K562 (cell line): ENCODE measurements around the gene MAPKAPK2. TPM values are rescaled to one million over a fixed set of nuclear protein-coding genes. Genes with fewer than 3 reads are reported as not detected.

Source experiments
- ATAC-seq: fragments of 200-7000 bp; cut with Tn5 transposase; 3 replicates; pipeline ENCODE4 v1.9.1; 2020; ENCODE audit warnings: moderate library complexity
- BruUV-seq: library from RNA; stranded (reverse); fragments of 400-500 nt; replicated peaks from 2 replicates; lab custom pipeline; 2021; lab: Mats Ljungman, UMichigan
- CTCF ChIA-PET: fragments of 300-600 bp; formaldehyde crosslinking; extraction: SDS; loops from one replicate; lab custom pipeline; 2021; ENCODE audit warnings: low intra/inter-chr PET ratio; lab: Yijun Ruan, JAX
- POLR2A ChIA-PET: fragments of 300-600, 350-650 bp; sonication (Branson Sonifier 250); formaldehyde crosslinking; extraction: SDS; loops from one replicate; lab custom pipeline; 2021; ENCODE audit warnings: antibody characterized with exemption, inconsistent platforms; lab: Yijun Ruan, JAX
- DNase-seq, 4 experiments: peaks; one replicate each; pipeline versions ENCODE4 v3.0.0 to v3.0.0-alpha.2; 2011 to 2018; ENCODE audit warnings: low spot score in 3 of 4, mixed read lengths in 3 of 4; ENCODE audit errors: extremely low read depth in 1 of 4
- FAIRE-seq: peaks from 2 replicates; lab custom pipeline; 2011; peaks lifted over from hg19 to GRCh38; lab: Jason Lieb, UNC
- H2AFZ ChIP-seq: 2 replicates; pipeline ENCODE4 v1.6.0; 2011; ENCODE audit warnings: low read depth, low read length, control low read depth, inconsistent platforms
- H3K27ac ChIP-seq: fragments of 200-600 bp; 3 replicates; pipeline ENCODE4 v1.8.0; 2011; ENCODE audit warnings: low read depth, mild to moderate bottlenecking, control low read depth, inconsistent platforms, low read length, moderate library complexity, mixed read lengths; ENCODE audit errors: extremely low read depth
- H3K27me3 ChIP-seq, 2 experiments: fragments of 300-600 bp in 1 of 2; 2 replicates in 1 of 2; 3 replicates in 1 of 2; pipeline versions ENCODE4 v1.6.0 to v1.8.0; 2011; ENCODE audit warnings: inconsistent platforms in 2 of 2, low read length in 2 of 2, mild to moderate bottlenecking in 1 of 2, mixed read lengths in 1 of 2, moderate library complexity in 1 of 2; ENCODE audit not compliant: control insufficient read depth in 2 of 2, insufficient read depth in 2 of 2
- H3K36me3 ChIP-seq: fragments of 300-600 bp; 3 replicates; pipeline ENCODE4 v1.8.0; 2011; ENCODE audit warnings: mild to moderate bottlenecking, low read length, inconsistent platforms; ENCODE audit not compliant: control insufficient read depth, insufficient read depth
- H3K4me1 ChIP-seq, 2 experiments: fragments of 200-600 bp in 1 of 2; replicated peaks in 1 of 2; 2 replicates in 1 of 2; 3 replicates in 1 of 2; pipeline versions ENCODE4 v1.5.1 to v1.8.0; 2011; ENCODE audit warnings: inconsistent platforms in 2 of 2, low read length in 2 of 2, mild to moderate bottlenecking in 1 of 2, mixed read lengths in 1 of 2, moderate library complexity in 1 of 2; ENCODE audit not compliant: control insufficient read depth in 2 of 2, insufficient read depth in 2 of 2
- H3K4me2 ChIP-seq: 2 replicates; pipeline ENCODE4 v1.6.1; 2011; ENCODE audit warnings: low read length, control low read depth, inconsistent platforms, mixed read lengths; ENCODE audit not compliant: insufficient read depth
- H3K4me3 ChIP-seq: fragments of 200-600 bp; sonication (generic), shearing (Covaris generic); 2 replicates; pipeline ENCODE4 v1.5.1; 2016; ENCODE audit warnings: control low read depth, inconsistent platforms
- H3K79me2 ChIP-seq: fragments of 200-600 bp; 3 replicates; pipeline ENCODE4 v1.8.0; 2011; ENCODE audit warnings: low read length, inconsistent platforms; ENCODE audit not compliant: control insufficient read depth, insufficient read depth
- H3K9ac ChIP-seq, 2 experiments: 2 replicates each; pipeline versions ENCODE4 v1.6.0 to v1.6.1; 2011; ENCODE audit warnings: low read depth in 2 of 2, low read length in 2 of 2, control low read depth in 1 of 2, inconsistent platforms in 1 of 2, mild to moderate bottlenecking in 1 of 2, mixed read lengths in 1 of 2; ENCODE audit not compliant: insufficient read depth in 1 of 2
- H3K9me1 ChIP-seq: one replicate; pipeline ENCODE4 v1.6.0; 2011; ENCODE audit warnings: inconsistent platforms, mild to moderate bottlenecking, low read length, moderate library complexity; ENCODE audit not compliant: control insufficient read depth, insufficient read depth
- H3K9me3 ChIP-seq: replicated peaks from 2 replicates; pipeline ENCODE4 v1.5.1; 2011; ENCODE audit warnings: low read depth, low read length, inconsistent platforms; ENCODE audit not compliant: control insufficient read depth, insufficient read depth
- H4K20me1 ChIP-seq: replicated peaks from 2 replicates; pipeline ENCODE4 v1.6.1; 2011; ENCODE audit warnings: low read length, inconsistent platforms, mixed read lengths; ENCODE audit not compliant: control insufficient read depth, insufficient read depth
- E2F6 ChIP-seq, 2 experiments: IDR thresholded peaks; 2 replicates each; pipeline ENCODE4 v1.6.1; 2011; ENCODE audit warnings: borderline replicate concordance in 1 of 2, control low read depth in 1 of 2, low read depth in 1 of 2, low read length in 1 of 2, mild to moderate bottlenecking in 1 of 2, mixed read lengths in 1 of 2, moderate library complexity in 1 of 2; ENCODE audit not compliant: insufficient read depth in 1 of 2, insufficient read length in 1 of 2, poor library complexity in 1 of 2, severe bottlenecking in 1 of 2; ENCODE audit errors: extremely low read depth in 1 of 2
- MED1 ChIP-seq: sonication (generic); formaldehyde crosslinking; IDR thresholded peaks from 2 replicates; pipeline ENCODE4 v1.8.1; 2023; ENCODE audit warnings: missing genetic modification reagents, borderline replicate concordance
- NR2F6 ChIP-seq: fragments of 450-650 bp; formaldehyde crosslinking; IDR thresholded peaks from 2 replicates; pipeline ENCODE4 v1.4.0; 2020; ENCODE audit warnings: mild to moderate bottlenecking
- PHF21A ChIP-seq: fragments of 450-650 bp; IDR thresholded peaks from 2 replicates; pipeline ENCODE4 v1.6.1; 2017; ENCODE audit warnings: low read depth, borderline replicate concordance
- SREBF2 ChIP-seq: sonication (generic); formaldehyde crosslinking; IDR thresholded peaks from 2 replicates; pipeline ENCODE4 v1.4.0; 2020; ENCODE audit warnings: mild to moderate bottlenecking, missing genetic modification reagents
- WHSC1 ChIP-seq: IDR thresholded peaks from one replicate; pipeline ENCODE4 v1.6.1; 2012; ENCODE audit warnings: low read length, control low read depth, inconsistent platforms
- ZNF197 ChIP-seq: fragments of 200-800 bp; sonication (Bioruptor generic); IDR thresholded peaks from 2 replicates; pipeline ENCODE4 v1.6.1; 2016; ENCODE audit warnings: low read depth, missing genetic modification characterization, missing compliant biosample characterization
- WGBS: fragments of 100-300 bp; shearing (Covaris generic); methylation state at CpG from one replicate; pipeline ENCODE4 v1.1.6; 2016; ENCODE audit warnings: low coverage, mixed read lengths; ENCODE audit not compliant: insufficient coverage; ENCODE audit errors: missing lambda C conversion rate; 5-methylcytosine and 5-hydroxymethylcytosine counted together
- in situ Hi-C: fragments of 300-500 bp; cut with MboI; formaldehyde crosslinking; loops from 4 replicates; pipeline ENCODE4 v1.15.0; 2018; ENCODE audit warnings: inconsistent platforms, mixed read lengths
- intact Hi-C: fragments of 100-400 bp; cut with micrococcal nuclease; formaldehyde crosslinking; loops from 2 replicates; pipeline ENCODE4 v1.14.2; 2022
- polyA plus RNA-seq, 8 experiments: library from polyadenylated mRNA; depleted of rRNA in 4 of 8; stranded (reverse) in 5 of 8; unstranded in 3 of 8; fragments of >200 nt; fragmentation: Nextera tagmentation in 2 of 8; fragmentation: Illumina TruSeq in 1 of 8; extraction: Ambion mirVana in 2 of 8; extraction: Trizol in 1 of 8; gene quantifications; 2 replicates each; pipeline versions ENCODE4 v1.2.1 to v1.2.3, GENCODE V29; 2011 to 2014; ENCODE audit warnings: inconsistent platforms in 1 of 8, missing spikeins in 1 of 8
- total RNA-seq, 7 experiments: library from RNA; depleted of rRNA in 6 of 7; stranded (reverse); fragments of >200 nt in 6 of 7; fragmentation: Illumina TruSeq in 2 of 7; extraction: Trizol in 2 of 7; gene quantifications; 2 replicates each; pipeline versions ENCODE4 v1.2.1 to v1.2.3, GENCODE V29; 2011 to 2021; ENCODE audit warnings: low replicate concordance in 1 of 7
- TF ChIP-seq, protein P1 (sequence below): conservative IDR thresholded peaks from 2 replicates; pipeline ENCODE4 v1.6.1; 2011; ENCODE audit warnings: low read depth, mild to moderate bottlenecking, low read length; ENCODE audit not compliant: control insufficient read depth
- TF ChIP-seq, protein P2 (sequence below): fragments of 250-450 bp; sonication (Bioruptor Pico); IDR thresholded peaks from 2 replicates; pipeline ENCODE4 v1.5.0; 2021; ENCODE audit warnings: mild to moderate bottlenecking, borderline replicate concordance
- TF ChIP-seq, protein P3 (sequence below), 2 experiments: fragments of 450-650 bp in 1 of 2; IDR thresholded peaks; 2 replicates each; pipeline ENCODE4 v1.6.1; 2011 to 2017; ENCODE audit warnings: low read depth in 2 of 2, antibody characterized with exemption in 1 of 2, borderline replicate concordance in 1 of 2, low read length in 1 of 2, mild to moderate bottlenecking in 1 of 2, mixed read lengths in 1 of 2; ENCODE audit not compliant: control insufficient read depth in 1 of 2

Gene MAPKAPK2
- total and polyA plus RNA-seq, 9 of the 15 experiments (the other 6 are each of a cell fraction or from before 2014, with no cell fraction given) = 0.63 to 94.2 (median 52.1) TPM

- no TSS peak for BruUV-seq
- intact Hi-C loops = loop anchor here (2.0 kb wide), 2 partner anchors 99 to 165 kb away; no protein-coding TSS in a partner anchor
- TF ChIP-seq PHF21A (peak; percentile 86; the same call in 1 of the 2 replicates), SREBF2 (CRISPR knock-in tag) (no peak), MED1 (CRISPR knock-in tag) (no peak), ZNF197 (CRISPR knock-in tag) (no peak), E2F6 (IDR thresholded peaks at IDR 0.05; ENCODE audit: borderline replicate concordance in 1 of 2, extremely low read depth in 1 of 2, insufficient read depth in 1 of 2, insufficient read length in 1 of 2, low read depth in 1 of 2, low read length in 1 of 2, poor library complexity in 1 of 2, severe bottlenecking in 1 of 2) (peak; percentile 98 to 99), WHSC1 (no peak), NR2F6 (CRISPR knock-in tag) (no peak)
- TF ChIP-seq, protein P1, sequence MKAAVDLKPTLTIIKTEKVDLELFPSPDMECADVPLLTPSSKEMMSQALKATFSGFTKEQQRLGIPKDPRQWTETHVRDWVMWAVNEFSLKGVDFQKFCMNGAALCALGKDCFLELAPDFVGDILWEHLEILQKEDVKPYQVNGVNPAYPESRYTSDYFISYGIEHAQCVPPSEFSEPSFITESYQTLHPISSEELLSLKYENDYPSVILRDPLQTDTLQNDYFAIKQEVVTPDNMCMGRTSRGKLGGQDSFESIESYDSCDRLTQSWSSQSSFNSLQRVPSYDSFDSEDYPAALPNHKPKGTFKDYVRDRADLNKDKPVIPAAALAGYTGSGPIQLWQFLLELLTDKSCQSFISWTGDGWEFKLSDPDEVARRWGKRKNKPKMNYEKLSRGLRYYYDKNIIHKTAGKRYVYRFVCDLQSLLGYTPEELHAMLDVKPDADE = peak; percentile 87
- TF ChIP-seq, protein P2, sequence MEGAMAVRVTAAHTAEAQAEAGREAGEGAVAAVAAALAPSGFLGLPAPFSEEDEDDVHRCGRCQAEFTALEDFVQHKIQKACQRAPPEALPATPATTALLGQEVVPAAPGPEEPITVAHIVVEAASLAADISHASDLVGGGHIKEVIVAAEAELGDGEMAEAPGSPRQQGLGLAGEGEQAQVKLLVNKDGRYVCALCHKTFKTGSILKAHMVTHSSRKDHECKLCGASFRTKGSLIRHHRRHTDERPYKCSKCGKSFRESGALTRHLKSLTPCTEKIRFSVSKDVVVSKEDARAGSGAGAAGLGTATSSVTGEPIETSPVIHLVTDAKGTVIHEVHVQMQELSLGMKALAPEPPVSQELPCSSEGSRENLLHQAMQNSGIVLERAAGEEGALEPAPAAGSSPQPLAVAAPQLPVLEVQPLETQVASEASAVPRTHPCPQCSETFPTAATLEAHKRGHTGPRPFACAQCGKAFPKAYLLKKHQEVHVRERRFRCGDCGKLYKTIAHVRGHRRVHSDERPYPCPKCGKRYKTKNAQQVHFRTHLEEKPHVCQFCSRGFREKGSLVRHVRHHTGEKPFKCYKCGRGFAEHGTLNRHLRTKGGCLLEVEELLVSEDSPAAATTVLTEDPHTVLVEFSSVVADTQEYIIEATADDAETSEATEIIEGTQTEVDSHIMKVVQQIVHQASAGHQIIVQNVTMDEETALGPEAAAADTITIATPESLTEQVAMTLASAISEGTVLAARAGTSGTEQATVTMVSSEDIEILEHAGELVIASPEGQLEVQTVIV (CRISPR knock-in tag) = no peak
- TF ChIP-seq, protein P3, sequence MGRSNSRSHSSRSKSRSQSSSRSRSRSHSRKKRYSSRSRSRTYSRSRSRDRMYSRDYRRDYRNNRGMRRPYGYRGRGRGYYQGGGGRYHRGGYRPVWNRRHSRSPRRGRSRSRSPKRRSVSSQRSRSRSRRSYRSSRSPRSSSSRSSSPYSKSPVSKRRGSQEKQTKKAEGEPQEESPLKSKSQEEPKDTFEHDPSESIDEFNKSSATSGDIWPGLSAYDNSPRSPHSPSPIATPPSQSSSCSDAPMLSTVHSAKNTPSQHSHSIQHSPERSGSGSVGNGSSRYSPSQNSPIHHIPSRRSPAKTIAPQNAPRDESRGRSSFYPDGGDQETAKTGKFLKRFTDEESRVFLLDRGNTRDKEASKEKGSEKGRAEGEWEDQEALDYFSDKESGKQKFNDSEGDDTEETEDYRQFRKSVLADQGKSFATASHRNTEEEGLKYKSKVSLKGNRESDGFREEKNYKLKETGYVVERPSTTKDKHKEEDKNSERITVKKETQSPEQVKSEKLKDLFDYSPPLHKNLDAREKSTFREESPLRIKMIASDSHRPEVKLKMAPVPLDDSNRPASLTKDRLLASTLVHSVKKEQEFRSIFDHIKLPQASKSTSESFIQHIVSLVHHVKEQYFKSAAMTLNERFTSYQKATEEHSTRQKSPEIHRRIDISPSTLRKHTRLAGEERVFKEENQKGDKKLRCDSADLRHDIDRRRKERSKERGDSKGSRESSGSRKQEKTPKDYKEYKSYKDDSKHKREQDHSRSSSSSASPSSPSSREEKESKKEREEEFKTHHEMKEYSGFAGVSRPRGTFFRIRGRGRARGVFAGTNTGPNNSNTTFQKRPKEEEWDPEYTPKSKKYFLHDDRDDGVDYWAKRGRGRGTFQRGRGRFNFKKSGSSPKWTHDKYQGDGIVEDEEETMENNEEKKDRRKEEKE (IDR thresholded peaks at IDR 0.05; ENCODE audit: borderline replicate concordance in 1 of 2, control insufficient read depth in 1 of 2, low read depth in 2 of 2, low read length in 1 of 2) = no peak
Measured at GRCh38 chr1:206635080-206635977, 49.4 kb upstream of the MAPKAPK2 start, which contains the start of gene DYRK3. DYRK3 (plus strand) TSS chr1:206635536; CDS start chr1:206635704, 168 bp downstream.

More at GRCh38 chr1:206635080-206635977, 49.4 kb upstream of the MAPKAPK2 start, which contains the start of gene DYRK3:
- H3K4me3 ChIP-seq = peak within 1 kb of the TSS; percentile 87
- H3K79me2 ChIP-seq = peaks cover 35% of the 10 kb centered on the region
- no peaks in the 10 kb centered on the region for H4K20me1 ChIP-seq
- H2AFZ ChIP-seq = peak within 1 kb of the TSS; percentile 95
- 3% methylated on average over 63 of the region's 84 CpGs for WGBS
- peaks cover 14 to 24% of the 10 kb centered on the region in 2 experiments for H3K4me1 ChIP-seq
- peak within 1 kb of the TSS; percentile 77 for H3K27ac ChIP-seq
- peak within 1 kb of the TSS; percentile 92 for H3K4me2 ChIP-seq
- ChIA-PET CTCF (interaction anchor here (0.6 to 4.2 kb wide), 9 partner anchors 24 to 868 kb away, joined by 3 to 63 read pairs (median 4); partner anchors contain the start of gene IL20), POLR2A (interaction anchor here (0.6 to 4.7 kb wide), 24 partner anchors 9 to 418 kb away, joined by 3 to 57 read pairs (median 4); partner anchors contain the start of genes EIF2D, PFKFB2 and YOD1)
- peak; percentile 92 for FAIRE-seq
- H3K36me3 ChIP-seq = peaks cover 20% of the 10 kb centered on the region
- H3K9me1 ChIP-seq = no peaks in the 10 kb centered on the region
- peak; percentile 98 to 99 (median 99) for DNase-seq
- H3K9me3 ChIP-seq = no peaks in the 10 kb centered on the region
- H3K27me3 ChIP-seq = no peaks in the 10 kb centered on the region
- H3K9ac ChIP-seq = peak within 1 kb of the TSS; percentile 76 to 93
- in situ Hi-C loops = no loop called here
- peak; percentile 93 for ATAC-seq
